Activated CD4-positive, alpha-beta T cell treated with anti-CD3 and anti-CD28 coated beads for 1 hour (primary cell): Measurements from ENCODE around the gene TRMT2A.

ENCODE experiments used
- DNase-seq: peaks from one replicate; pipeline ENCODE4 v3.0.0-alpha.2; 2020

The TRMT2A gene

DNA sequence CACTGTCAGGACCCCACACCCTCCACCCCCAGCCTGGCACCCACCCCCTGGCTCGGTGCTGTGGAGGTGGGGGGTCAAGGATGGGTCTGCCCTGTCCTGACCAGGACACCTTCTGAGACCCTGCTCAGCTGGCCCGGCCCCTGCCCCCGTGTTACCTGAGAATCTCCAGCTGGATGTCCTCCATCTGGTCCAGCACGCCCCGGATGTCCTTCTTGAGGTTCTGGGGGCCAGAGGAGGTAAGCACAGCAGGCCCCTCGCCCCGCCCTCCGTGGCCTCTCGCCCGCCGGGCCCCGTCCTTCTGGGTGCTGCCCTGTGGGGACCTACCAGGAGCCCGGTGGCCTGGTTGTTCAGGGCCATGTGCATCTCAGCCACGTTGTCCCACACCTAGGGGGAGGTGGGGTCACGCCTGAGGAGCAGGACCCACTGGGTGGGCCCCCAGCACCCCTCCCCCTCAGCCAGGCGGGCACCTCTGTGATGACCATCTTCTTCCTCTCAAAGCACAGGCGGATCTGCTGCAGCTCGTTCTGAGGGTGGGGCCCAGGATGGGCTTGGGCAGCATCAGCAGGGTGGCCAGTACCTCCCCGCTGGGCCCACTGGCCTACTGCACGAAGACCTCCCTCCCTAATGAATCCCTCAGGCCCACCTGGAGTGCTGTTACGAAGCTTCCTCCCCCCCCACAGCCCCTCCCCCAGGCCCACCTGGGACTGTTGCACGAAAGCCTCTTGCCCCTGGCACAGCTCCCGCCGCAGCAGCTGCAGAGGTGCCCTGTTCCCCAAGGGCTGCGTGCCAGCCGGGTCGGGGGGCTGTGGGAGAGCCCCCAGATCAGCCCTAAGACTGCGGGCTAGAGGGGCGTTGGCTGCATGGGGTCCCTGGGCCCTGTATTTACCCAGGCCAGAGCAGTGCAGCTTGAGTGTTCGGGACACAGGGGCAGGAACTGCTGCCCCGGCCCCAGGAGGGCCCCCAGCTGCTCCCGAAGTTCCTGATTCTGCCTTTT, 32.5 kb upstream of the TRMT2A start:
- no peak for DNase-seq

DNA sequence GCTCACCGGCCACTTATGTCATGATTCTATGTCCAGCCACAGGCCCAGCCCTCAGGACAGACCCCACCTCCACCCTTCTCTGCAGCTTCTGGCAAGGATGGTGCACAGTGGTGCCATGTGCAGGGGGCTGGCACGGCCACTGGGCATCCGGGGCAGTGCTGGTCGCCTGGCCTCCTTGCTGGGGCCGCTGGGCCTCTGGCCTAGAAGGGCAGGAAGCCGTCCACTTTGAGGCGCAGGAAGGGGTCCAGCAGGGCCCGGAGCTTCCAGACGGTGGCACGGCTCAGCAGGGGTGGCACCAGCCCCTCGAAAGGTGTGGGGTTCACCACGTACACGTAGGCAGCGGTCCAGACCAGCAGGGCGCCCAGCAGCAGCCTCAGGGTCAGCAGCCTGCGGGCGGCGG, 31.4 kb upstream of the TRMT2A start:
- no peak for DNase-seq

GRCh38 chr22:20147237-20147988, 30.4 kb upstream of the TRMT2A start:
- no peak for DNase-seq

GRCh38 chr22:20146777-20147176, 29.8 kb upstream of the TRMT2A start:
- no peak for DNase-seq

GRCh38 chr22:20145832-20146223, 28.8 kb upstream of the TRMT2A start:
- DNase-seq, result no peak

DNA sequence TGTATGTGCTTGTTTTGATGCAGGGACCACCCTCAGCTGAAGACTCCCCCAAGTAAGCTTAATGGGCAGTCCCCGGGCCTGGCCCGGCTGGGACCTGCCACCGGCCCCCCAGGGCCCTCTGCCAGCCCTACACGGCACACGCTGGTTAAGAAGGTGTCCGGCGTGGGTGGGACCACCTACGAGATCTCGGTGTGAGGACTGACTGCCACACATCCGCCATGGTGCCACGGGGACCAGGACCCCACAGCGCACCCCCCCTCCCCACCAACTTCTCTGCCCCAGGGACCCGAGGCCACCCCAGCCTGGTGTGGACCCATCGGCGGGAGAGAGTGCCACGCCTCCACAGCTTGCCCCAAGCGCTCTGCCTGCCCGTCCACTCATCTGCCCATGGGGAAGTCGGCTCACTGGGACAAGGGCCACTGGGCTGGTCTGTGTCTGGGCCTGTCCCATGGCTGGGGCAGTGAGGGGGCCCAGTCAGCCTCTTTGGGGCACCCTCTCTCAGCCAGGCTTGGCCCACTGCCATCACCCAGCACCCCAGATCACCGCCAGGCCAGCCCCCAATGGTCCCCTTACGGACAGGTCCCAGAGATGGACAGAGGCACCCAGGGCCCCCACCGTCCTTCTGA, 28.3 kb upstream of the TRMT2A start:
- DNase-seq, result no peak

DNA sequence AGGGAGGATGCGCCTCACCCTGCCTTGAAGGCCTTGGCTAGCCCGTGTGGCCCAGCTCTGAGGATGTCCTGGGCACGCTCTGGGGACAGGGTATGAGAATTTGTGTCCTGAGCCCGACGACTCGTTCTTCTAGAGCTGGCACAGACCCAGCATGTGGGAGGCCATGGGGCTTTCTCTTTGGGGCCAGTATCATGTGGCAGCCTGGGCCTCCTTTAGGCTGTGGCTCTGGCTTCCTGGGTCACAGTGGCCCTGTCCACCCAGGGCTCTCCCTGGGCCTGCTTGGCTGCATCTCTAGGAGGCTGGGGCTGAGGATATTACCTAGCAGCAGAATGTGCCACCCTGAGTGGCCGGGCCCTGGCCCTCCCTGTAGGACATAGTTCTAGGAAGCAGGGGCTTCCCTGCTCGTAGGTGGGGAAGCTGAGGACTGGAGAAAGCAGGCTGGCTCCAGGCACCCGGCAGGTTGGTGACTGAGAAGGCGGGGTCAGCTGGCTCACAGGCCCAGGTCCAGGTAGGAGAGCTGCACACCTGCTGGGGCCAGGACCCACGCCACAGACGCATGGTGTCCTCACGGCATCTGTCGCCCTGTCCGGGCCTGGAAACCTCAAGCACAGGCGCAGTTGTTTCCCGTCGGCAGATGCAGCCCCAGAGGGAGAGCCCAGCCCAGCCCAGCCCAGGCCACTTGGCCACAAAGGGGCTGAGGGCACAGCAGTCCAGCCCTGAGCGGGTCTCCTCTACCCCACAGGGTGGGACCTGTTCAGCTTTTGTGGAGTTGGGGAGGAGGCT, 27.0 kb upstream of the TRMT2A start:
- no peak for DNase-seq

DNA sequence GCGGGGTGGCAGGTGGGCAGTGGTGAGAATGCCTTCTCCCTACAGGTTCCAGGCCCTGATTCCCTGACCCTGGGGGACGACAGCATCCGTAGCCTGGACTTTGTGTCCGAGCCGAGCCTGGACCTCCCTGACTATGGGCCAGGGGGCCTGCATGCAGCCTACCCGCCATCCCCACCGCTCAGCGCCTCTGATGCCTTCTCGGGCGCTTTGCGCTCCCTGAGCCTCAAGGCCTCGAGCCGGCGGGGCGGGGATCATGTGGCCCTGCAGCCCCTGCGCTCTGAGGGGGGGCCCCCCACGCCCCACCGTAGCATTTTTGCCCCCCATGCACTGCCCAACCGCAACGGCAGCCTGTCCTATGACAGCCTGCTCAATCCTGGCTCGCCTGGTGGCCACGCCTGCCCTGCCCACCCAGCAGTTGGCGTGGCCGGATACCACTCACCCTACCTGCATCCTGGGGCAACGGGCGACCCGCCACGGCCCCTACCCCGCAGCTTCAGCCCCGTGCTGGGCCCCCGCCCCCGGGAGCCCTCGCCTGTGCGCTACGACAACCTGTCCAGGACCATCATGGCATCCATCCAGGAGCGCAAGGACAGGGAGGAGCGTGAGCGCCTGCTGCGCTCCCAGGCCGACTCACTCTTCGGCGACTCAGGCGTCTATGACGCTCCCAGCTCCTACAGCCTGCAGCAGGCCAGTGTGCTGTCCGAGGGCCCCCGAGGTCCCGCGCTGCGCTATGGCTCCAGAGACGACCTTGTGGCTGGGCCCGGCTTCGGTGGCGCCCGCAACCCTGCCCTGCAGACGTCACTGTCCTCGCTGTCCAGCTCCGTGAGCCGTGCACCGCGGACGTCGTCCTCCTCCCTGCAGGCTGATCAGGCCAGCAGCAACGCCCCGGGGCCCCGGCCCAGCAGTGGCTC, 25.9 kb upstream of the TRMT2A start:
- DNase-seq, result no peak

DNA sequence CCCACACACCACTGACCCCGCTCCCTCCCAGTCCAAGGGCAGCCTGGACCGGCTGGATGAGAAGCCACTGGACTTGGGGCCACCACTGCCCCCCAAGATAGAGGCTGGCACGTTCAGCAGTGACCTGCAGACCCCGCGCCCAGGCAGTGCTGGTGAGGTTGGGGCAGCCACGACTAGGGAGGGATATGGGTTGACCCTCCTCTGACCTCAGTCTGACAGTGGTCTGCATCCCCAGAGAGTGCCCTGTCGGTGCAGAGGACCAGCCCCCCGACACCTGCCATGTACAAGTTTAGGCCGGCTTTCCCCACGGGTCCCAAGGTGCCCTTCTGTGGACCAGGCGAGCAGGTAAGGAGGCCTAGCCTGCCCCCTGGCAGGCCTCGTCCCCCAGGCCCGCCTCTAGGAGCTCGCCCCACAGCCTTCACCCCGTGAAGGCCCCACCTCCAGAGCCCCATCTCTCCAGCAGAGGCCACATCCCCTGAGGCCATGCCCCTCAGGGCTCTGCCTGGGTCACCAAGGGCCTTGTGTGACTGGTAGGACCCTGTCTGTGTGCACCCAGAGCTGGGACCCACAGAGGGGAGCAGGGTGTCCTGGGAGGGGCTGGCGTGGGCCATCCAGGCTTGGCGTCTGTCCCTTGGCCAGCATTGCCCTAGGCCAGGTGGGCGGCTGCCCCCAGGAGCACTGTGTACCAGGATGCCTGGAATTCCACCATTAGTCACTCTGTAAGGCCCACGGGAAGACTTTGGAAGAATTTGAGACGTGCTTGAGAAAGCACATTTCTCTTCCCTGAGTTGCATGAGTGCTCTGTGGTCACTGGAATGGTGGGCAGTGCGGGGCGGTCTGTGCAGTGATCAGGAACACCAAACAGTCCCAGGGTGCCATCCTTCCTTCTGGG, 24.4 kb upstream of the TRMT2A start:
- DNase-seq, result no peak

GRCh38 chr22:20140521-20140964, 23.5 kb upstream of the TRMT2A start:
- DNase-seq, result no peak

DNA sequence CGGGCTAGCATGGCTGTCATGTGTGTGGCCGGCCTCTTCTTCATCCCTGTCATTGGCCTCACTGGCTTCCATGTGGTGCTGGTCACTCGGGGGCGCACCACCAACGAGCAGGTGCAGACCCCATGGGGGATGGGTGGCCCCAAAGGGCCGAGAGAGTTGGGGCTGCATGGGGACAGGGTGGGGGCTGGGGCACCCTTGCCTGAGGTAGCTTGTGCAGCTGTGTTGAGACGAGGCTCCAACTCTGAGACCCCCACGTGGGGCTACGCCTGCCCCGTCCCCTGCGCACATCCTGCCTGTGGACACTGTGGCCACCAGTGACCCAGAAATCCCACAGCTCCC, 23.1 kb upstream of the TRMT2A start:
- no peak for DNase-seq

DNA sequence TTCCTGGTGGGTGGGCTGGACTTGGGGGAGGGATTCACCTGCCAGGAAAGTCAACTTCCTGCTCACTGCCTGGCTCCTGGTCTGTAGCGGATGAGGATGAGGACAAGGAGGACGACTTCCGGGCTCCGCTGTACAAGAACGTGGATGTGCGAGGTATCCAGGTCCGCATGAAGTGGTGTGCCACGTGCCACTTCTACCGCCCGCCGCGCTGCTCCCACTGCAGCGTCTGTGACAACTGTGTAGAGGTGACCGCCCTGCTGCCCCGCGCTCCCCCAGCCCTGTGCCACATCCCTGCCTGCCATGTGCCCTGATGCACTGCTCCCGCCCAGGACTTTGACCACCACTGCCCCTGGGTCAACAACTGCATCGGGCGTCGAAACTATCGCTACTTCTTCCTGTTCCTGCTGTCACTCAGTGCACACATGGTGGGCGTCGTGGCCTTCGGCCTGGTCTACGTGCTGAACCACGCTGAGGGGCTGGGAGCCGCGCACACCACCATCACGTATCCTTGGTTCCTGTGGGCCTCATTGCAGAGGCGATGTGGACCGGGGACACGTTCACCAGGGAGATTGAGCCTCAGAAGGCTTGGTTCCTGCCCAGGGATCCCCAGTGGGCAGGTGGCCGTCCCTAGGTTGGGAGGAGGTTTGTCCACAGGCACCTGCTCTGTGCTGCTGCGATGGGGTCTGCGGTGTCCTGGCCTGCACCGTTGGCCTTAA, 22.5 kb upstream of the TRMT2A start:
- DNase-seq, result no peak

GRCh38 chr22:20138868-20139267, 21.8 kb upstream of the TRMT2A start:
- no peak for DNase-seq

- DNase-seq, result no peak
Observed at GRCh38 chr22:20138417-20138738, 21.4 kb upstream of the TRMT2A start.

DNA sequence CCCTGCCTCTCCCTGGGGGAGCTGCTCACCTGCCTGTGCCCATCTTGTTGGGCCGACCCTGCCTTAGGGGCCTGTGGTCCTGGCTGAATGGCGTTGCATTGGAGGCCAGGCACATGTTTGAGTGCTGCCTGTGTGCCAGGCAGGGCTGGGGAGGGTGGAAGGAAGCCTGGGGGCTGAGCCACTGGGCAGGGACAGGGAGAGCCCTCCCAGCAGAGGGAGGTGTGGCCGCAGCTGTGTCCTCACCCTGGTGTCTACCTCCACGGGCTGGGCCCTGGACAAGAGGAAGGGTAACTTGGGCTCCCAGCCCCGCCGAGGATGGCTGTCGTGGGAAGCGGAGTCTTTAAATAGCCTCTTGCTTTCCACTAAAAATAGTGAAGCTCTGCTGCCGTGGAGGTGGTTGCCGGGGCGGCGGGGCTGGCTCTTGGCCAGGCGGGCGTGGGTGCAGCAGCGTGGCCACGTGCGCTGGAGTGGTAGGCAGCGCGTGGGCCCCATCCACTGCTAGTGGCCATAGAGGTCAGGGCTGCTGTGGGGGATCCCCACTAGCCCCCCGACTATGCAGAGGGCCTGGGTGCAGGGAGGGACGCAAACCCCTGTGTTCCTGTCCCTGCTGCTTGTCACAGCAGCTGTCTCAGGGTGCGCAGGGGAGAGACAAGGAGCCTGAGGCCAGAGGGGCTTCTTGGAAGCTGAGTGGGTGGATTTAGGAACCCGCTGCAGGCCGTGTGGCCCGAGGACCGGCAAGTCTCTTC, 20.8 kb upstream of the TRMT2A start:
- no peak for DNase-seq

DNA sequence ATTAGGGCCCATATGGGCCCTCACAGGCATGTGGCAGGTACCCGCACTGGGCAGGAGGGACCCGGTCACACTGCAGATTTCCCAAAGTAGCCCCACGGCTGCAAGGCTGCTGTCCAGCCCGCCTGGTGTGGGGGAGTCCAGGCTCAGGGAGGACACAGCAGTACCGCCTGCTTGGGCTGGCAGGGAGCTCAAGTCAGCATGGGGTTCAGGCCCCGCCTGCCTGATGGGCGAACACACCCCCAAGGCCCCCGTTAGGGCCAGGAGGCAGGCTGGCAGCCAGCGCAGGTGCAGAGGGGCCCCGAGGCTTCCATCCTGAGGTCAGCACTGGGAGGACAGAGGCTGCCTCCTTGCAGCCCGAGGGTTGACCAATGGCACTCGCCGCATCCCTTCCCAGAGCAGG, 20.1 kb upstream of the TRMT2A start:
- no peak for DNase-seq

DNA sequence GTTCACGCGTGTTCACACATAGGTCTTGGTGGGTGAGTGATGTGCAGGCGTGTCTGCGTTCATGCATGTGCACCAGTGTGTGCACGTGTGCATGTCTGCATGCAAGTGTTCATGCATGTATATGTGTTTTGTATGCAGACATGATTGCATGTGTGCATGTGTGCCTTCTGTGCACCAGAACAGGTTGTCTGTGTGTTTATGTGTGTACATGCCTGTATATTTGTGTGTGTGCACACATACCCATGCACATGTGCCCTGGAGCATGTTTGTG, 19.5 kb upstream of the TRMT2A start:
- DNase-seq, result no peak

DNA sequence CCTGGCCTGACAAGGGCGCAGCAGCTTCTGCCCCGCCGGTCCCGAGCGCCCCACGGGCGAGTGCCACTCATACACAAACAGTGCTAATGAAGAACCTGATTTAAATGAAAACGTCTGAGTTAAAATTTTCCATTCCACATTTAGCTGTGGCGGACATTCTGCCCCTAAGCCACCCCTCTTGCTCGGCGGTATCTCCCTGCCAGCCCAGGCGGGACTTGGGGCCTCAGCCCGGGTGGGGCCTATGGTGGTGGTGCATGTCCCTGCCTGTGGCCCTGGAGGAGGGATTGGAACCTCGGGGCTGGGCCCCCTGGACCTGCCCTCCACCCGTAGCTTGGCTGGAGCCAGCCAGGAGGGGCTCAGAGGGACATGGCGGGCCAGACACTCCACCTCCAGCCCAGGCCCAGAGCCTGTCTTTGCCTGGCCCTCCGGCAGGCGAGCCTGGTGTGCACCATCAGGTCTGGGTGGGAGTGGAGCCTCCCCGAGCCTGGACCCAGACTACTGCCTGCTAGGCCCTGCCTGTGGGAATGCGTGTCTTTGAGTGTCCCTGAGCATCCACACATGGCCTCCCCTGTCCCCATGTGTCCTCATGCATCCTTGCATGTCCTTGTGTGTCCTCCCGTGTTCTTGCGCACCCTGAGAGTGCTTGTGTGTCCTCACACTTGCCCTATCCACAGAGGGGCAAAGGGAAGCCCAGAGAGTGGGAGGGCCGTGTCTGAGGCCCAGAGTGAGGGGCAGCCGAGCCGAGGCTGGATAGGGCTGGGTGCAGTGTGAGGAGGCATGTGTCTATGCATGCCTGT, 19.0 kb upstream of the TRMT2A start:
- no peak for DNase-seq

- no peak for DNase-seq
Observed at GRCh38 chr22:20135265-20135664, 18.2 kb upstream of the TRMT2A start.
